ENCODE results near the gene HS6ST2.

The HS6ST2 gene

DNA sequence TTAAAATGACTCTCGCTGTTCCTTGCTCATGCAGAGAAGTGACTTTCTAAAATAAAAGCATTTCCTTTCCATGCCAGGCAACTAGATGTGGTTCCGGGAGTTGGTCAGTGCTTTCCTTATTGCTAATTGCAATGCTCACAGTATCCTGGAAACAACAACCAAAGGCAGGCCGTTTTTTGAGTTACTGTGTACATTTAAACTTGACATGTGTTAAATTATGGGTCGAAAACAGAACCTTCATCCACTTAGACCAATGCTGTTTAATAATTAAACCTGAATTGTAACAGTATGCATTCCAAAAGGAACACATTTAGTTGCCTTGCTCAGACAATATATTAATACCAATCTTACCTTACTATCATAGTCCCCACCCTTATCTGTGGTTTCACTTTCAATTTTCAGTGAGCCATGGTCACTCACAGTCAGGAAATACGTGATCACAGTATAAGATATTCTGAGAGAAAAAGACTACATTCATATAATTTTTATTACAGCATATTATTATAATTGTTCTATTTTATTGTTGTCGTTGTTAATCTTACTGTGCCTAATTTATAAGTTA lies 102.6 kb downstream of the HS6ST2 start:
- Histone ChIP-seq H3K36me3 (replicated peaks; ENCODE audit: insufficient read depth, low read length) (no peaks in the 10 kb centered on the region), H3K9ac (ENCODE audit: low read length) (no peak overlapping the region), H3K9me3 (replicated peaks; ENCODE audit: insufficient read depth, low read length) (no peaks in the 10 kb centered on the region), H3K4me1 (ENCODE audit: low read length) (peaks cover 18% of the 10 kb centered on the region), H3K79me2 (ENCODE audit: low read length) (no peaks in the 10 kb centered on the region), H3K4me2 (ENCODE audit: low read depth, low read length) (peak overlapping the region; percentile 20; the same call in 1 of the 2 replicates), H3K27me3 (replicated peaks; ENCODE audit: insufficient read depth, low read length) (no peaks in the 10 kb centered on the region), H4K20me1 (ENCODE audit: insufficient read depth, low read length) (no peaks in the 10 kb centered on the region), H2AFZ (ENCODE audit: low read length) (no peak overlapping the region), H3F3A (ENCODE audit: insufficient read depth, low read length) (no peaks in the 10 kb centered on the region; the same call in 1 of the 2 replicates), H3K9me2 (replicated peaks; ENCODE audit: insufficient read depth, low read length) (no peaks in the 10 kb centered on the region), H3K4me3 (ENCODE audit: low read length) (no peak overlapping the region), H3K27ac (ENCODE audit: low read length) (no peak overlapping the region)
- TF ChIP-seq, protein P1, sequence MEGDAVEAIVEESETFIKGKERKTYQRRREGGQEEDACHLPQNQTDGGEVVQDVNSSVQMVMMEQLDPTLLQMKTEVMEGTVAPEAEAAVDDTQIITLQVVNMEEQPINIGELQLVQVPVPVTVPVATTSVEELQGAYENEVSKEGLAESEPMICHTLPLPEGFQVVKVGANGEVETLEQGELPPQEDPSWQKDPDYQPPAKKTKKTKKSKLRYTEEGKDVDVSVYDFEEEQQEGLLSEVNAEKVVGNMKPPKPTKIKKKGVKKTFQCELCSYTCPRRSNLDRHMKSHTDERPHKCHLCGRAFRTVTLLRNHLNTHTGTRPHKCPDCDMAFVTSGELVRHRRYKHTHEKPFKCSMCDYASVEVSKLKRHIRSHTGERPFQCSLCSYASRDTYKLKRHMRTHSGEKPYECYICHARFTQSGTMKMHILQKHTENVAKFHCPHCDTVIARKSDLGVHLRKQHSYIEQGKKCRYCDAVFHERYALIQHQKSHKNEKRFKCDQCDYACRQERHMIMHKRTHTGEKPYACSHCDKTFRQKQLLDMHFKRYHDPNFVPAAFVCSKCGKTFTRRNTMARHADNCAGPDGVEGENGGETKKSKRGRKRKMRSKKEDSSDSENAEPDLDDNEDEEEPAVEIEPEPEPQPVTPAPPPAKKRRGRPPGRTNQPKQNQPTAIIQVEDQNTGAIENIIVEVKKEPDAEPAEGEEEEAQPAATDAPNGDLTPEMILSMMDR (IDR thresholded peaks at IDR 0.05; ENCODE audit: low read length): no peak
- no peak for TF ChIP-seq EZH2 (optimal IDR thresholded peaks at IDR 0.05; ENCODE audit: low read depth, low read length)
- TF ChIP-seq EZH2phosphoT487 (IDR thresholded peaks at IDR 0.05; ENCODE audit: low read length): no peak
- DNase-seq: peak; percentile 61

DNA sequence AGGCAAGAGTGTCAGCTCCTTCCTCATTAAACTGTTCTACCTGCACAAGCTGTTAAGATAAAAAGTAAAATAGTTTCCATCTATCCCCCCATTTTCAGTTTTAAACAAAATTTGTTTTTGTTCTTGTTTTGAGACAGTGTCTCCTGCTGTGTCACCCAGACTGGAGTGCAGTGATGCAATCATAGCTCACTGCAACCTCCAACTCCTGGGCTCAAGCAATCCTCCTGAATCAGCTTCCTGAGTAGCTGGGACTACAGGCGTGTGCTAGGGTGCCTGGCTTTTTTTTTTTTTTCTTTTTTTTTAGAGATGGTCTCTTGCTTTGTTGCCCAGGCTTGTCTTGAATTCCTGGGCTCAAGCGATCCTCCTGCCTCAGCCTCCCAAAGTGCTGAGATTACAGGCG lies 105.4 kb downstream of the HS6ST2 start:
- Histone ChIP-seq H3K9ac (ENCODE audit: low read length) (no peak overlapping the region), H3K27ac (ENCODE audit: low read length) (no peak overlapping the region)

DNA sequence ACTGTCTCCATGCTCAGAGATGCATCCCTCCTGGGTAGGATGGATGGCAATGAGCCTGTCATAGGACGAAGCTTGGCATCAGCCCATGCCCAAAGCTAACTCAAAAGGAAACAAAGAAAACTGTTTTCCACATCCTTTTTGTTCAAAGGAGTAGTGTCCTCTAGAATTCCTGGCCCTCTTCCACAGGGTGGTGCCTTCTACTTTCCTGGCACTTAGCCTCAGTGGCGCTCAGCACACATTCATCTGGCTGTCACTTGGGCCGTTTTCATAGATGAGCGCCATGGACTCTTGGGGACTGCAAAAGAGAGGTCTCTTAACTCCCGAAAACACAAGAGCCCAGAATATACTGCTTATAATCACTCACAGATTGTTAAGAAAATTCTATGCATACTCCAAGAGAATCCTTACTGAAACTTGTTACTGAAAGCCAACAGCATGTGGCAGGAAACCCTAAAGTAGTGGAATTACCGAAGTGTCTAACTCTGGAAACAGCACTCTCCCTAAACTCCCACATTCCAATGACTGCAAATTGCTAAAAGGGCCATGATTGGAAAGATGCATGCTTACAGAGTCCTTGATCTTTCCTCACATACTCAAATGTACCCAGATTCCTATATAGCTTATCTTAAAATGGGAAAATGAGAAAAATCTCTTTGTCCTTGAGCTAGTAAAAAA lies 110.0 kb downstream of the HS6ST2 start:
- Histone ChIP-seq H3K79me2 (ENCODE audit: low read length) (no peaks in the 10 kb centered on the region), H3F3A (ENCODE audit: insufficient read depth, low read length) (no peaks in the 10 kb centered on the region), H3K4me2 (ENCODE audit: low read depth, low read length) (no peak overlapping the region), H3K4me1 (ENCODE audit: low read length) (no peaks in the 10 kb centered on the region), H4K20me1 (ENCODE audit: insufficient read depth, low read length) (no peaks in the 10 kb centered on the region), H3K27ac (ENCODE audit: low read length) (no peak overlapping the region), H3K36me3 (replicated peaks; ENCODE audit: insufficient read depth, low read length) (no peaks in the 10 kb centered on the region), H3K9me3 (replicated peaks; ENCODE audit: insufficient read depth, low read length) (no peaks in the 10 kb centered on the region), H3K9ac (ENCODE audit: low read length) (no peak overlapping the region), H2AFZ (ENCODE audit: low read length) (no peak overlapping the region), H3K9me2 (replicated peaks; ENCODE audit: insufficient read depth, low read length) (no peaks in the 10 kb centered on the region), H3K4me3 (ENCODE audit: low read length) (no peak overlapping the region), H3K27me3 (replicated peaks; ENCODE audit: insufficient read depth, low read length) (no peaks in the 10 kb centered on the region)
- TF ChIP-seq EZH2 (optimal IDR thresholded peaks at IDR 0.05; ENCODE audit: low read depth, low read length): no peak
- TF ChIP-seq, protein P1 (IDR thresholded peaks at IDR 0.05; ENCODE audit: low read length): no peak
- no peak for TF ChIP-seq EZH2phosphoT487 (IDR thresholded peaks at IDR 0.05; ENCODE audit: low read length)
- DNase-seq: no peak

More for the DNA sequence above, 105.4 kb downstream of the HS6ST2 start:
- no peak overlapping the region for H2AFZ ChIP-seq (ENCODE audit: low read length)
- no peaks in the 10 kb centered on the region for H3K36me3 ChIP-seq (replicated peaks; ENCODE audit: insufficient read depth, low read length)
- H3F3A ChIP-seq (ENCODE audit: insufficient read depth, low read length): no peaks in the 10 kb centered on the region; the same call in 1 of the 2 replicates
- no peak overlapping the region for H3K4me2 ChIP-seq (ENCODE audit: low read depth, low read length)
- no peaks in the 10 kb centered on the region for H3K9me2 ChIP-seq (replicated peaks; ENCODE audit: insufficient read depth, low read length)
- DNase-seq: no peak
- no peaks in the 10 kb centered on the region for H3K9me3 ChIP-seq (replicated peaks; ENCODE audit: insufficient read depth, low read length)
- peaks cover 14% of the 10 kb centered on the region for H3K4me1 ChIP-seq (ENCODE audit: low read length)
- no peaks in the 10 kb centered on the region for H3K79me2 ChIP-seq (ENCODE audit: low read length)
- no peak overlapping the region for H3K4me3 ChIP-seq (ENCODE audit: low read length)
- TF ChIP-seq, protein P1 (IDR thresholded peaks at IDR 0.05; ENCODE audit: low read length): no peak
- no peak for TF ChIP-seq EZH2 (optimal IDR thresholded peaks at IDR 0.05; ENCODE audit: low read depth, low read length)
- no peak for TF ChIP-seq EZH2phosphoT487 (IDR thresholded peaks at IDR 0.05; ENCODE audit: low read length)
- no peaks in the 10 kb centered on the region for H4K20me1 ChIP-seq (ENCODE audit: insufficient read depth, low read length)
- H3K27me3 ChIP-seq (replicated peaks; ENCODE audit: insufficient read depth, low read length): no peaks in the 10 kb centered on the region

All from MM.1S (cell line).